ENCODE measurements around the gene FSHB. TPM values are rescaled to one million over a fixed set of nuclear protein-coding genes. Genes with fewer than 3 reads are reported as not detected.

The FSHB gene
- total and polyA plus RNA-seq, 2 of the 8 experiments (the other 6 are each of a cell fraction or from before 2014, with no cell fraction given) = not detected

DNA sequence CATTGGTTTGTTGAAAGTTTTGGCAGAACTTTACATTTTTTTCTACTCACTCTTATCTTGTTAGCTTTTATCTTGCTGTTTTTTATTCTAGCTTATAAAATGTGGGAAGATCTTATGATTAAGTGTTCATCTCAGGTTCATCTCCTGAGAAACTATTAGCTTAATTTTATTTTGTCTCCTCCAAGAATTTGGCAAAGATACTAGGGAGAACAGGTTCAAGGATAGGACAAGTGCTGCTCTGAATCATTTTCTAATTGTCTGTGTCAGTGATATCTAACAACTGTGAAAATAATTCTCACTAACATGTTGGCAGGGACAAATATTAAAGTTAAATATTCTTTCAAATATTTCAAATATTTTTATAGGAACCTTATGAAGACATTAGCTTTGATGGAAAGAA lies 38.2 kb upstream of the FSHB start:
- H3K9me3 ChIP-seq (ENCODE audit: insufficient read depth in 2 of 2, low read depth in 1 of 2, low read length in 1 of 2) = no peaks in the 10 kb centered on the region
- H3K4me1 ChIP-seq (replicated peaks in 1 of 4; ENCODE audit: control insufficient read depth in 3 of 4, insufficient read depth in 4 of 4, low read length in 3 of 4) = no peaks in the 10 kb centered on the region
- no peak overlapping the region for H3K9ac ChIP-seq (replicated peaks in 1 of 4; ENCODE audit: extremely low read depth in 1 of 4, low read depth in 3 of 4, low read length in 3 of 4)
- no peak overlapping the region for H3K18ac ChIP-seq (ENCODE audit: extremely low read depth, low read length)
- no peak for FAIRE-seq
- no peak for DNase-seq (ENCODE audit: low read depth in 1 of 2, low spot score in 2 of 2)
- no peak overlapping the region for H3K56ac ChIP-seq (replicated peaks; ENCODE audit: insufficient read length, low read depth, low read length)
- H3K27ac ChIP-seq (ENCODE audit: low read depth, low read length) = no peak overlapping the region
- no peak overlapping the region for H2BK5ac ChIP-seq (ENCODE audit: low read depth, low read length)
- no peaks in the 10 kb centered on the region for H4K20me1 ChIP-seq (replicated peaks in 1 of 2; ENCODE audit: control insufficient read depth in 1 of 2, insufficient read depth in 2 of 2, low read length in 2 of 2)
- no peak overlapping the region for H3K4me3 ChIP-seq (ENCODE audit: extremely low read depth in 1 of 4, insufficient read depth in 2 of 4, low read depth in 3 of 4, low read length in 4 of 4)
- no peak overlapping the region for H2BK12ac ChIP-seq (ENCODE audit: low read depth, low read length)
- no peak overlapping the region for H4K5ac ChIP-seq (ENCODE audit: insufficient read length, low read depth, low read length)
- no peak overlapping the region for H2AFZ ChIP-seq (ENCODE audit: low read length)
- no peak overlapping the region for H3K4me2 ChIP-seq (ENCODE audit: insufficient read depth in 1 of 2, low read depth in 2 of 2, low read length in 2 of 2)
- H2AK5ac ChIP-seq (ENCODE audit: low read depth, low read length) = no peak overlapping the region
- no peaks in the 10 kb centered on the region for H3K79me1 ChIP-seq (ENCODE audit: low read depth, low read length)
- ChIA-PET POLR2A (ENCODE audit: partially characterized antibody) (interaction anchor here (1.2 kb wide), 1 partner anchor 131 kb away, joined by 3 read pairs; the partner anchor contains the start of gene ARL14EP), CTCF (ENCODE audit: partially characterized antibody) (interaction anchor here (1.4 to 2.7 kb wide), 3 partner anchors 50 to 760 kb away, joined by 4 to 9 read pairs (median 4); no protein-coding TSS in a partner anchor)
- no peaks in the 10 kb centered on the region for H3K23me2 ChIP-seq (ENCODE audit: low read depth, low read length)
- no peak for TF ChIP-seq RFX5 (IDR thresholded peaks at IDR 0.05; ENCODE audit: borderline replicate concordance, low read depth, low read length)
- no peak for TF ChIP-seq RNF2 (IDR thresholded peaks at IDR 0.05; ENCODE audit: borderline replicate concordance, low read depth, low read length, missing control alignments, poor library complexity, severe bottlenecking)
- no peak overlapping the region for H3K4ac ChIP-seq (replicated peaks; ENCODE audit: insufficient read length, low read depth, low read length)
- H4K8ac ChIP-seq (ENCODE audit: extremely low read depth, insufficient read depth, low read length) = no peak overlapping the region
- no peaks in the 10 kb centered on the region for H3K79me2 ChIP-seq (ENCODE audit: control insufficient read depth in 1 of 2, insufficient read depth in 2 of 2, low read length in 2 of 2)
- H3K27me3 ChIP-seq (replicated peaks in 1 of 4; ENCODE audit: control insufficient read depth in 3 of 4, extremely low read depth in 1 of 4, insufficient read depth in 3 of 4, low read length in 3 of 4) = no peaks in the 10 kb centered on the region
- H2BK20ac ChIP-seq (ENCODE audit: low read length) = no peak overlapping the region
- H2BK15ac ChIP-seq (ENCODE audit: low read length) = no peak overlapping the region
- H3K23ac ChIP-seq (ENCODE audit: insufficient read length) = no peak overlapping the region
- no peak overlapping the region for H3K14ac ChIP-seq (ENCODE audit: insufficient read length)
- H3K36me3 ChIP-seq (ENCODE audit: control insufficient read depth in 2 of 4, insufficient read depth in 4 of 4, low read length in 3 of 4) = no peaks in the 10 kb centered on the region
- no peak overlapping the region for H2BK120ac ChIP-seq (replicated peaks; ENCODE audit: low read depth, low read length)
- H4K91ac ChIP-seq (replicated peaks; ENCODE audit: insufficient read length, low read length) = no peak overlapping the region

All from H1 (cell line).